Right ventricle myocardium inferior (tissue), 1 donor: ENCODE results near the gene ZCCHC14. TPM values are rescaled to one million over a fixed set of nuclear protein-coding genes. Genes with fewer than 3 reads are reported as not detected.
"Not testable (repeated sequence)": the region's sequence is repeated elsewhere in the genome, so short reads cannot be mapped to it uniquely, and the experiment has no call there.

ENCODE experiments used
- ATAC-seq: fragments of 200-7000 bp; cut with Tn5 transposase; one replicate; pipeline ENCODE4 v1.9.1; 2020; ENCODE audit warnings: mild to moderate bottlenecking, moderate library complexity
- DNase-seq: peaks from one replicate; pipeline ENCODE4 v3.0.0; 2021; ENCODE audit errors: missing footprints
- intact Hi-C: fragments of 100-400 bp; cut with DNase I; formaldehyde crosslinking; loops from one replicate; pipeline ENCODE4 v1.11.0; 2022
- total RNA-seq: library from RNA; stranded (reverse); fragmentation: NEBNext Ultra II Directional; extraction: Animal tissue kit (Norgen Biotek cat#: 25700); gene quantifications from one replicate; pipeline ENCODE4 v1.2.1, GENCODE V29; 2021
- donor health status: DM: no; HTN: yes; CAD: no; lungs with severe emphysema.

The ZCCHC14 gene
- total RNA-seq, 1 donor from 2014 or later, result 14.4 TPM

DNA sequence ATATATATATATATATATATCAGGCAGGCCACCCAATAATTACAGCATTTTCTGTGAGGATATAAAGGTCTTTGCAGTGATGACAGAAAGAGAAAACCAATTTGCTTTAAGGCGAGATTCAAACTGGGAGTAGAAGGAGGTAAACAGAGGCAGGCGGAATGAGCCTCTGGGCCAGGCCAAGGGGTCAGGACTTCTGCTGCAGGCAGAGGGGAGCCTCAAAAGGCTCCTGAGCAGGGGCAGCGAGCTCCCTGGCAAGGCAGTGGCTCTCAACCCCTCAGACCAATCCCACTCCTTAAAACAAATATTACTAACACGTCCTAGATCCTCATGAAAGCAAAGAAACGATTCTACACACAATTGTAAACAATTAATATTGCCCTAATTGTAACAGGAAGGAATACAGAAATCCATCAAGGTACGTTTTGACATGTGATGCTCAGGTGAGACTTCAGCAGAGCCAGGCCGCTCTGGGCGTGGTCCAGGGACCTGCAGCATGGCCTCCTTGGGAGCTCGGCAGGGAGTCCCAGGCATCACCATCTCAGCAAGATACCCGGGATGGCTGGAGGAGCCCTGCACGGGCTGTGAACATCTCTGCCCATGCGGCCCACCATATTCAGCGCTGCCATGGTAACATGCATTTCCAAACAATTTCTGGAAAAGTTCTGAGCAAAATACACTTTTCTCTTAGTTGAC lies 127.7 kb downstream of the ZCCHC14 start:
- intact Hi-C loops, result no loop called here
- DNase-seq (no peak), ATAC-seq (no peak)

DNA sequence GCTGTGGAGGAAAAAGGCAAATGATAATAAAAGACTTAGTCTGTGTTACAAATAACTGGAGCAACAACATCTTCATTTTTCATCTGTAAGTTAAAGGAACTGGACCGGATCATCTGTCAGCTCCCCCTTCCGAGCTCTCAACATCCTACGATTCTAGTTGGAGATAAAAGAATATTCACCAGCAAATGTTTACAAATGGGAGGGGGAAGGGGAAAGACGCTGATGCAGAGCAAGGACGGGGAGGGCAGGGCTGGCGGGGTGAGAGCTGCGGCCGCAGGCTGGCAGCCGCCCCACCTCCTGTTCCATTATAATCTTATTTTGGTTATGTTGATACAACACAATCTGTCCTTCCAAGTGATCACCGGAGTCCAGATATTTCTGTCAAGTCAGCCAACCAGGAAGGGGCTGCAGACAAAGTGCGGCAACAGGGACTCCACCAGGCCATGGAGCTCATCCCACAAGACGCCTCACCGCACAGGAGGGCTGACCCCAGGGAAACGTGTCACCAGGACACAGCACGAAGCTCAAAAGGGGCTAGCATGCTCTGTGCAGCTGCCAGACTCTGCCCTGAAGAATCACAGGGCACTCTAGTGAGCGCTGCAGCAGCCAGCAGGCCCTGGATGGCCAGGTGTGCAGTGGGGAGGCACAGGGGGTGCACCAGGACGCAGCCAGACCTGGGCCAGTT lies 128.9 kb downstream of the ZCCHC14 start:
- intact Hi-C loops, result no loop called here
- peak; percentile 83 for ATAC-seq
- no peak for DNase-seq

DNA sequence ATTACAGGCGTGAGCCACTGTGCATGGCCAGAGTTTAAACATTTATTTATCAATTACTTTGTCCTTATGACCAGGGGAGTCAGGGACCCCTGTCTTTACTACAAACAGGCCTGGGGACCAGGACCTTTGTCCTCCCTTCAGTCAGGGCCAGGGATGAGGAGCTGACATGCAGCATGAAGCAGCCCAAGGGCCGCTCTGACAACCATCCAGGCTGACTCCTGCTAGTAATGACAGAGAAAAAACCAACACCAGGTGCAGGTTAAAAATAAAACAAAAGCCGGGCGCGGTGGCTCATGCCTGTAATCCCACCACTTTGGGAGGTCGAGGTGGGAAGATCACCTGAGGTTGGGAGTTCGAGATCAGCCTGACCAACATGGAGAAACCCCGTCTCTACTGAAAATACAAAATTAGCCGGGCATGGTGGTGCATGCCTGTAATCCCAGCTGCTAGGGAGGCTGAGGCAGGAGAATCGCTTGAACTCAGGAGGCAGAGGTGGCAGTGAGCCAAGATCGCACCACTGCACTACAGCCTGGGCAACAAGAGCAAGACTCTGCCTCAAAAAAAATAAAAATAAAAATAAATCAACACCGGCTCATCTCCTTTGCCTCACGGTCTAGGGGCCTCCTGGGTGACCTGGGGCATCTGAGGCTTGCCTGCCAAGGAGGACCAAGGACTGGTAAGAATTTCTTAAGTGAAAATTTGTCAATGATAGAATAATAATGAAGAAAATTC lies 129.8 kb downstream of the ZCCHC14 start:
- ATAC-seq, intact Hi-C loops, DNase-seq: not testable (repeated sequence)

DNA sequence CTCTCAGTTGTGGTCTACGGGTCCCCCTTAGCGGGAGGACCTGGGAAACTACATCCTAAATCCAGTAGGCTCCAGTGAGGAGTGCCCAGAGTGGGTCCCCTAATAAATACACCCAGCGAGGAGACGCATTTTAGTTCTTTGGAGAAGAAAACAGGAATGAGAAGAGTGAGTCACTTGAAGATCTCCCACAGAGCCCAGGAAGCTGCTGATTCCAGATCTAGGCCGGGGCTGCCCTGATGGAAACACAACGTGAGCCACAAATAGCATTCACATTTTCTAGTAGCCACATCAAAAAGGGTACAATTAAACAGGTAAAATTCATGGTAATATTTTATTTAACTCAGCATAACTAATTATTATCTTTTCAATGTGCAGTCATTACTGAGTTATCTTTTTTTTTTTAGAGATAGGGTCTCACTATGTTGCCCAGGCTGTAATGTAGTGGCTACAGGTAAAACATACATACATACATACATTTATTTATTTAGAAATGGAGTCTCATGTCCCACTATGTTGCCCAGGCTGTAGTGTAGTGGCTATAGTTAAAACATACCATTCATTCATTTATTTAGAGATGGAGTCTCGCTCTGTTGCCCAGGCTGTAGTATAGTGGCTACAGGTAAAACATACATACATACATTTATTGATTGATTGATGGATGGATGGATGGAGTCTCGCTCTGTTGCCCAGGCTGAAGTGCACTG lies 130.8 kb downstream of the ZCCHC14 start:
- ATAC-seq (no peak), DNase-seq (no peak)
- intact Hi-C loops, result no loop called here

DNA sequence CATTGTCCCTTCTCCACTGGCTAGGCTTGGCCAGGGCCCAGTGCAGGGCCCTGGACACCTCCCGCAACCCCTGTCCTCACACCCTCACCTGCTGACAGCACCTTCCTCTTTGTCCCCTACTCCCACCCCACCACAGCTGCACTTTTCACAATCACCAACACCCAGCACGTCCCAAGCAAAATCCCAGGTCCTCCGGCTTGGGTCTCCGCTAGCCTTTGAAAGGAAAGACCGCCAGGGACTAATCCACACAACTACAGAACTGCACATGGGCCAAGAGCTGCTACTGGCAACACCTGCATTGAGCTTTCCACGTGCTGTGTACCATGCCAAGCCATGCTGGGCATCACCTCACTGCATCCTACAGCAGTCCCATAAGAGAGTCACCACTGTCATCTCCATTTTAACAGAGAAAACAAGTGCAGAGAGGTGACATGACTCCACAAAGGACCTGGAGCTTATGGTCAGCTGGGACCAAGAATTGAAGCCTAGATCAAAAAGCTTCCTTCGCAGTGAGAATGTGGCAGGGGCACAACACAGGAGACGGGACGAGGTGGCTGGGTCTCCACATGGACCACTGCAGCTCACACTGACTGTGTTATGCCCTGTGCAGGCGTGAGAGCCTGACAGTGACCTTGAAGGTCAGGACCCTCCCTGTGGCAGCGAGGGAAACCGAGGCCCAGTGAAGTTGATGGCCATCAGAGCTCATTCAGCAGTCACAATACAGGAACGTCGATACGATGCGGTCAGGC lies 131.8 kb downstream of the ZCCHC14 start:
- intact Hi-C loops, result no loop called here
- DNase-seq (peak; percentile 30), ATAC-seq (no peak)

DNA sequence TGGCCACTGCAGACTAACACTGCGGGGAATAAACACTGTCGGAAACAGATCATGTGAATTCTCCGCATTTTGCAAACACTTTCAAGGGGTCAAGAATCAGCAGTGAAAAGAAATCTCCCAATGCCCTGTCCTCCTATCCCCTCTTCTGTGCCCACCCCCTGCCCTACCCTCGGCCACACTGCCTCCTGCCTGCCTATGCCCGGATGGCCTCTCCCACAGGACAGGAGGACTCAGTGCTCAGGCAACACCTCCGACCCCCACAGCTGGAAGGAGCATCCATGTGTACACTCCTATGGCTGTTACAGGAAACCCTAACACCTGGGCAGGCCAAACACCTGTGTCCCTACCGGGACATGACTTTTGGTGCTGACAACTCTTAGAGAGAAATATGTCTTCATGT lies 133.7 kb downstream of the ZCCHC14 start:
- ATAC-seq, result no peak
- DNase-seq, result peak; percentile 17

DNA sequence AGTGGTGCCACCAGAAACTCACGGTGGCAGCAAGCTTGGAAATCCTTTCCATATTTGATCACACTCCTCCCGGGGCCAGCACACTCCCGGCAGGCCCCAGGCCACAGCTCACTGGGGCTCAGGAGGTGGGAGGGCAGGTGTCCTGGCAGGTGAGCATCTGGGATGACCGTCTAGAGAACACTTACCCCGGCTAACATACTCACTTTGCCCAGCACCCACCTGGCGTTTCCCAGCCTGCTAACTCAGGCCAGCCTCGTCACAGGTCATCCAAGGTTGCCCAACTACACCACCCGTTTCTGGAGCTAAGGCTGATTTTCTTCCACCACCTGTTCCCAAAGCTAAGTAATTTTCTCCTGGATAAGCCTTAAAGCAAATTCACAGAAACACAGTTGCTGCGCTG lies 134.1 kb downstream of the ZCCHC14 start:
- intact Hi-C loops, result loop anchor here (5.0 kb wide), 1 partner anchor 36 kb away; no protein-coding TSS in a partner anchor
- ATAC-seq (no peak), DNase-seq (peak; percentile 48)

More for the DNA sequence above, 133.7 kb downstream of the ZCCHC14 start:
- intact Hi-C loops, result loop anchor here (5.0 kb wide), 1 partner anchor 37 kb away; no protein-coding TSS in a partner anchor

DNA sequence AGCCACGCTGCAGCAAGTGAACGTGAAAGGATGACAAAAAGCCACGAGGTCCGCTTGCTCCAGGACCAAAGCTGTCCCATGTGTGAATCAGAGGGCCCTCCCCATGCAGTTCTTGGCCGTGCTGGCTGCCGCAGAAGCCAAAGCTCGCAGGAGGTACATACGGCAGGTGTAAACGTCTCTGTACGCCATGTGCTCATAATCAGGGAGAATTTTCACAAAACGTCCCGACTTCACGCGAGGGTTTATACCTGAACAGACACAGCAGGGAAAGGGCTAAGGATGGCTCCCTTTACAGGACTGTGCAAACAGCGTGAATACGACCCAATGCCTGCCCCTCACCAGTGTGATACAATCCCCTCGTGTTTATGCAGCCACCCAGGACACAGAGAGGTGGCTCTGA lies 134.6 kb downstream of the ZCCHC14 start:
- intact Hi-C loops, result loop anchor here (5.0 kb wide), 1 partner anchor 36 kb away; no protein-coding TSS in a partner anchor
- ATAC-seq (no peak), DNase-seq (peak; percentile 48)

DNA sequence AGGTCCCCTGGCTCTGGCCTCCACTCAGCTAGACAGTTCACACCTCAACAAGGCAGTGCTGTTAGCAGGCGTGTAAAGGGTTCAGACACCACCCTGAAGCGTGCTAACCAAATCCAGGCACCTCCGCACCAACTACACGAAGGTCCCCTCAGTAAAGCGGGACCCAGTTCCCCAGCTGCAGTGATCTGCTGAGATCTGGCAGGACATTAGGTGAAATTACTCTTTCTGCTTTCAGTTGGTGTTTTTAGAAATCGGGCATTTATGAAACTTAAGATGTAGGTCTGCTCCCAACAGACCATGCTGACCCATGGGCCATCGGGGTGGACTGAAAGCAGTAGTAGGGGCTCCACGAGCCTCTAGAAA lies 136.4 kb downstream of the ZCCHC14 start:
- intact Hi-C loops, result loop anchor here (5.0 kb wide), 1 partner anchor 34 kb away; no protein-coding TSS in a partner anchor

More for the DNA sequence above, 136.4 kb downstream of the ZCCHC14 start:
- no peak for ATAC-seq
- DNase-seq, result peak; percentile 60

Other genes starting within 250 kb of the ZCCHC14 start
- 4.2 TPM for gene C16orf95, start 175.6 kb downstream of the ZCCHC14 start, total RNA-seq
- 70.2 TPM for gene FBXO31, start 109.2 kb downstream of the ZCCHC14 start, total RNA-seq
- gene MAP1LC3B, start 100.7 kb downstream of the ZCCHC14 start, total RNA-seq, result 125 TPM
- gene JPH3, start 109.5 kb upstream of the ZCCHC14 start, total RNA-seq, result not detected